Gastrocnemius medialis (tissue), 4 donors: ENCODE data around the gene OBP2A.

Experiments used
- CTCF ChIP-seq, 5 experiments: fragments of 450-650 bp in 3 of 5; fragments of 200-600 bp in 2 of 5; sonication (generic) in 2 of 5; IDR thresholded peaks in 4 of 5; conservative IDR thresholded peaks in 1 of 5; 1 replicate in 4 of 5; 2 replicates in 1 of 5; pipeline ENCODE4 v1.5.1; 2016 to 2019; ENCODE audit warnings: antibody characterized with exemption in 5 of 5, mild to moderate bottlenecking in 3 of 5, moderate library complexity in 3 of 5
- POLR2A ChIP-seq, 2 donors: fragments of 450-650 bp; IDR thresholded peaks; one replicate each; pipeline ENCODE4 v1.6.1; 2017; ENCODE audit warnings: antibody characterized with exemption in 2 of 2, mild to moderate bottlenecking in 2 of 2, moderate library complexity in 2 of 2

GRCh38 chr9:135574943-135575342 lies 29.0 kb downstream of the OBP2A start:
- TF ChIP-seq CTCF (IDR thresholded peaks at IDR 0.05 in 4 of 5, conservative IDR thresholded peaks at IDR 0.05 in 1 of 5), result no peak
- no peak for TF ChIP-seq POLR2A (IDR thresholded peaks at IDR 0.05)
